Measurements from ENCODE around the gene PCTP.

GRCh38 chr17:55776271-55776670, 25.4 kb downstream of the PCTP start:
- TF ChIP-seq CTCF (IDR thresholded peaks at IDR 0.05 in 4 of 5, conservative IDR thresholded peaks at IDR 0.05 in 1 of 5) (no peak), POLR2A (IDR thresholded peaks at IDR 0.05) (no peak)

All from gastrocnemius medialis (tissue), 4 donors.